Stimulated activated CD4-positive, alpha-beta T cell treated with anti-CD3 and anti-CD28 coated beads, Interleukin-12 subunit alpha, Interleukin-12 subunit beta, amount 100 ng/mL, for 24 hours (primary cell): ENCODE measurements around the gene ZNF660.
"Not testable (repeated sequence)": the region's sequence is repeated elsewhere in the genome, so short reads cannot be mapped to it uniquely, and the experiment has no call there.

Source experiments
- DNase-seq, 2 experiments: peaks; one replicate each; pipeline ENCODE4 v3.0.0-alpha.2; 2020; ENCODE audit warnings: low read depth in 2 of 2

Gene ZNF660

GRCh38 chr3:44584646-44585501, at the start of gene ZNF660:
TSS of gene ZNF660 (plus strand) at chr3:44584964. CDS start at chr3:44594194, 9,230 bp downstream.
- no peak for DNase-seq

GRCh38 chr3:44535364-44535763, 49.4 kb upstream of the ZNF660 start:
- DNase-seq: no peak

- DNase-seq: not testable (repeated sequence)
Measured at GRCh38 chr3:44544811-44545210, 40.0 kb upstream of the ZNF660 start.

GRCh38 chr3:44554626-44555592, 29.9 kb upstream of the ZNF660 start, which contains the start of gene ZKSCAN7:
TSS of gene ZKSCAN7 (plus strand) at chr3:44555193. CDS start at chr3:44557048, 1,855 bp downstream.
- peak; percentile 17 to 36 for DNase-seq

GRCh38 chr3:44555723-44556122, 29.0 kb upstream of the ZNF660 start:
- DNase-seq: no peak

- DNase-seq: no peak
Measured at GRCh38 chr3:44557074-44557473, 27.7 kb upstream of the ZNF660 start.

GRCh38 chr3:44561076-44561475, 23.7 kb upstream of the ZNF660 start:
- no peak for DNase-seq

GRCh38 chr3:44562147-44562546, 22.6 kb upstream of the ZNF660 start:
- DNase-seq: no peak

- no peak for DNase-seq
Measured at GRCh38 chr3:44568561-44568960, 16.2 kb upstream of the ZNF660 start.

- DNase-seq: no peak
Measured at GRCh38 chr3:44571024-44571423, 13.7 kb upstream of the ZNF660 start.

- no peak for DNase-seq
Measured at GRCh38 chr3:44576613-44577012, 8.2 kb upstream of the ZNF660 start.

GRCh38 chr3:44577354-44577952, 7.3 kb upstream of the ZNF660 start:
- DNase-seq: not testable (repeated sequence)

GRCh38 chr3:44578316-44578715, 6.4 kb upstream of the ZNF660 start:
- DNase-seq: not testable (repeated sequence)

GRCh38 chr3:44578924-44579515, 5.7 kb upstream of the ZNF660 start:
- not testable (repeated sequence) for DNase-seq

- DNase-seq: not testable (repeated sequence)
Measured at GRCh38 chr3:44579749-44580148, 5.0 kb upstream of the ZNF660 start.

- not testable (repeated sequence) for DNase-seq
Measured at GRCh38 chr3:44580971-44581370, 3.8 kb upstream of the ZNF660 start.

GRCh38 chr3:44596621-44597020, 11.9 kb downstream of the ZNF660 start:
- DNase-seq: no peak

GRCh38 chr3:44601749-44602148, 17.0 kb downstream of the ZNF660 start:
- no peak for DNase-seq

- no peak for DNase-seq
Measured at GRCh38 chr3:44612678-44613077, 27.9 kb downstream of the ZNF660 start.

- peak; percentile 51 to 56 for DNase-seq
Measured at GRCh38 chr3:44624749-44625480, 40.2 kb downstream of the ZNF660 start, which contains the start of gene ZNF197. TSS of gene ZNF197 (plus strand) at chr3:44625036. CDS start at chr3:44629155, 4,119 bp downstream.

- no peak for DNase-seq
Measured at GRCh38 chr3:44628716-44629115, 44.0 kb downstream of the ZNF660 start.
